Thyroid gland (tissue), 4 donors: ENCODE data around the gene KRTAP10-5. TPM values are rescaled to one million over a fixed set of nuclear protein-coding genes. Genes with fewer than 3 reads are reported as not detected.

Source experiments
- DNase-seq, 2 donors: peaks; one replicate each; pipeline ENCODE4 v3.0.0-alpha.2; 2019
- H3K27ac ChIP-seq, 3 donors: fragments of 200-600 bp; sonication (generic); 1 replicate in 2 of 3; 2 replicates in 1 of 3; pipeline ENCODE4 v1.5.1; 2016 to 2019; ENCODE audit warnings: mild to moderate bottlenecking in 1 of 3, moderate library complexity in 1 of 3
- H3K27me3 ChIP-seq: fragments of 200-600 bp; sonication (generic); one replicate; pipeline ENCODE4 v1.5.1; 2019
- H3K36me3 ChIP-seq, 2 donors: fragments of 200-600 bp; sonication (generic); one replicate each; pipeline ENCODE4 v1.5.1; 2016 to 2019
- H3K4me1 ChIP-seq, 2 donors: fragments of 200-600 bp; sonication (generic); one replicate each; pipeline ENCODE4 v1.5.1; 2017 to 2019
- H3K4me3 ChIP-seq, 3 donors: fragments of 200-600 bp; sonication (generic); replicated peaks in 1 of 3; 1 replicate in 2 of 3; 2 replicates in 1 of 3; pipeline ENCODE4 v1.5.1; 2016; ENCODE audit warnings: mild to moderate bottlenecking in 1 of 3
- H3K9me3 ChIP-seq: fragments of 200-600 bp; sonication (generic); one replicate; pipeline ENCODE4 v1.5.1; 2017
- POLR2A ChIP-seq, 2 donors: fragments of 450-650 bp; IDR thresholded peaks; one replicate each; pipeline ENCODE4 v1.6.1; 2017; ENCODE audit warnings: antibody characterized with exemption in 2 of 2, mild to moderate bottlenecking in 2 of 2, moderate library complexity in 1 of 2
- WGBS, 2 donors: methylation state at CpG; one replicate each; pipeline ENCODE4 v1.1.5; 2017; 5-methylcytosine and 5-hydroxymethylcytosine counted together
- intact Hi-C: fragments of 100-400 bp; cut with DNase I; formaldehyde crosslinking; loops from one replicate; pipeline ENCODE4 v1.15.1; 2023
- total RNA-seq, 4 donors: library from RNA; depleted of rRNA; stranded (reverse); fragments of >200 nt; gene quantifications; one replicate each; pipeline ENCODE4 v1.2.3, GENCODE V29; 2016
- TF ChIP-seq, protein P1 (sequence below), 6 experiments: fragments of 200-600 bp in 3 of 6; fragments of 450-650 bp in 3 of 6; sonication (generic) in 3 of 6; IDR thresholded peaks; one replicate each; pipeline ENCODE4 v1.5.1; 2016 to 2019; ENCODE audit warnings: antibody characterized with exemption in 6 of 6, mild to moderate bottlenecking in 2 of 6, inconsistent platforms in 1 of 6, moderate library complexity in 1 of 6

Gene KRTAP10-5
- total RNA-seq, 4 donors from 2014 or later: 0.78 TPM; not detected in 3

DNA sequence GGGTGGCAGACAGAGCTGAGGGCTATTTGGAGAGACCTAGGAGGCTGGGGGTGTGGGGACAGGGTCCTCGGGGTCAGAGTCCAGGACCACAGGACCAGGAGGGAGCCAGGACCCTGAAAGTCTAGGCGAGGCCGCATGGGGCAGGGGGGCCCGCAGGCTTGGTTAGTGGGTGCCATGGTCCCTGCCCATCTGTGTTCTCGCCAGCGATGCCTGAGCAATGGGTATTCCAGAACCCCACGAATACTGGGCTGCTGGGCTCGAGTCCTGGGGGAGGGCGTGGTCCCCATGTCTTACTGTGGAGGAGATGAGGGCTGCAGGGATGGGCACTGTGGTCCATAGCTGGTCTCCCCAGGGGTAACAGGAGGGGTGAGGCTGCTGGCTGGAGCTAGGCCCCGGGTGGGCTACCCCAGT, 9.9 kb upstream of the KRTAP10-5 start:
- TF ChIP-seq, protein P1, sequence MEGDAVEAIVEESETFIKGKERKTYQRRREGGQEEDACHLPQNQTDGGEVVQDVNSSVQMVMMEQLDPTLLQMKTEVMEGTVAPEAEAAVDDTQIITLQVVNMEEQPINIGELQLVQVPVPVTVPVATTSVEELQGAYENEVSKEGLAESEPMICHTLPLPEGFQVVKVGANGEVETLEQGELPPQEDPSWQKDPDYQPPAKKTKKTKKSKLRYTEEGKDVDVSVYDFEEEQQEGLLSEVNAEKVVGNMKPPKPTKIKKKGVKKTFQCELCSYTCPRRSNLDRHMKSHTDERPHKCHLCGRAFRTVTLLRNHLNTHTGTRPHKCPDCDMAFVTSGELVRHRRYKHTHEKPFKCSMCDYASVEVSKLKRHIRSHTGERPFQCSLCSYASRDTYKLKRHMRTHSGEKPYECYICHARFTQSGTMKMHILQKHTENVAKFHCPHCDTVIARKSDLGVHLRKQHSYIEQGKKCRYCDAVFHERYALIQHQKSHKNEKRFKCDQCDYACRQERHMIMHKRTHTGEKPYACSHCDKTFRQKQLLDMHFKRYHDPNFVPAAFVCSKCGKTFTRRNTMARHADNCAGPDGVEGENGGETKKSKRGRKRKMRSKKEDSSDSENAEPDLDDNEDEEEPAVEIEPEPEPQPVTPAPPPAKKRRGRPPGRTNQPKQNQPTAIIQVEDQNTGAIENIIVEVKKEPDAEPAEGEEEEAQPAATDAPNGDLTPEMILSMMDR (IDR thresholded peaks at IDR 0.05): no peak
- no peak for TF ChIP-seq POLR2A (IDR thresholded peaks at IDR 0.05)
- H3K27ac ChIP-seq: no peak overlapping the region
- no peaks in the 10 kb centered on the region for H3K4me1 ChIP-seq
- H3K36me3 ChIP-seq: no peaks in the 10 kb centered on the region
- intact Hi-C loops: no loop called here
- H3K27me3 ChIP-seq: no peaks in the 10 kb centered on the region
- no peak overlapping the region for H3K4me3 ChIP-seq
- 86 to 90% methylated on average over 2 to 10 of the region's 10 CpGs for WGBS, 2 donors
- H3K9me3 ChIP-seq: no peaks in the 10 kb centered on the region
- no peak for DNase-seq

DNA sequence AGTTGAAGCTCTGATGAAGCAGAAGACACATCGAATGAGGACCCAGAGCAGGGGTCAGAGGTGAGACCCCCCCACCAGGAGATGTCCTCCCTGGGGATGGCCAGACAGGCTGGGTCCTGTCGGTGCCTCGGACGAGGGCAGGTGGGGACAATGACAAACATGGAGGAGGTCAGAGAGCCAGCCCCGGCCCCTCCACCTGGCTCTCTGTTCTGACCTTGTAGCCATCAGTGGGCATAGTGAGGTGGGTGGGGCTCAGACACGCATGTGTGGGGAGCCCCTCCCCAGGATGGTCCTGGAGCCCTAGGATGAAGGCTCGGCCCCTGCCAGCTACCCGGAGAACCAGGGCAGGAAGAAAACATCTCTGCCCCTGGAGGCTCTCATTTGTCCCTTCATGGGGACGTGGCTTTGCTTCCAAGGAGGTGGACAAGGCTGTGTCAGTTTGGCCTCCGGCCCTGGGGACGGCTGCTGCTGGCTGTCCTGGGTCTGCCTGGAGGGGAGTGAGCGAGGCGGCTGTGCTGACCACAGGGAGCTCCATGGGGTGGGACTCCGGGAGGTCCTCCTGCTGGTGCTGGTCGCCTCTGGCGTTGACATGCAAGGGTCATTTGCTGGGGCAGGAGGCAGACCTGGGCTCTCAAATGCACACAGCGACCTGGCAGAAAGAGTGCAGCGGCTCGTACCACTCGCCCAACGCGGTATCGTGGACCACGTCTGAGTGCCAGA, 9.3 kb upstream of the KRTAP10-5 start:
- no peaks in the 10 kb centered on the region for H3K9me3 ChIP-seq
- no peaks in the 10 kb centered on the region for H3K4me1 ChIP-seq
- DNase-seq: no peak
- TF ChIP-seq, protein P1 (IDR thresholded peaks at IDR 0.05): no peak
- no peak for TF ChIP-seq POLR2A (IDR thresholded peaks at IDR 0.05)
- H3K27me3 ChIP-seq: no peaks in the 10 kb centered on the region
- H3K36me3 ChIP-seq: no peaks in the 10 kb centered on the region
- no peak overlapping the region for H3K27ac ChIP-seq
- 87 to 91% methylated on average over 14 to 21 of the region's 24 CpGs for WGBS, 2 donors
- intact Hi-C loops: no loop called here
- no peak overlapping the region for H3K4me3 ChIP-seq

DNA sequence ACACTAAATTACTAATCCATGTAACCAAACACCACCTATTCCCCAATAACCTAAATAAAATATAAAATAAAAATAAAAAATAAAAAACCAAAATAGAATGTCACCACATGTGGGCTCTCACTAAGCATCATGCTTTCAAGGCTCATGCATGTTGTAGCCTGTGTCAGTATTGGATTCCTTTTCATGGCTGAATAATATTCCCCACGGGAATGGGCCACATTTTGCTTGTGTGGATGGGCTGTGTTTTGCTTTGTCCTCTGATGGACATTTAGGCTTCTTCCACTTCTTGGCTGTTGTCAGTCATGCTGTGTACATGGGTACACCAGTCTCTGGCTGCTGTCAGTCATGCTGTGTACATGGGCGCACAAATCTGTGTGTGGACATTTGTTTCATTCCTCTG, 8.7 kb upstream of the KRTAP10-5 start:
- H3K27ac ChIP-seq: no peak overlapping the region
- TF ChIP-seq, protein P1 (IDR thresholded peaks at IDR 0.05): no peak
- DNase-seq: no peak
- intact Hi-C loops: no loop called here
- H3K9me3 ChIP-seq: no peaks in the 10 kb centered on the region
- 98 to 100% methylated on average over 2 of the region's 2 CpGs for WGBS, 2 donors
- no peak overlapping the region for H3K4me3 ChIP-seq
- H3K4me1 ChIP-seq: no peaks in the 10 kb centered on the region
- no peaks in the 10 kb centered on the region for H3K36me3 ChIP-seq
- H3K27me3 ChIP-seq: no peaks in the 10 kb centered on the region

DNA sequence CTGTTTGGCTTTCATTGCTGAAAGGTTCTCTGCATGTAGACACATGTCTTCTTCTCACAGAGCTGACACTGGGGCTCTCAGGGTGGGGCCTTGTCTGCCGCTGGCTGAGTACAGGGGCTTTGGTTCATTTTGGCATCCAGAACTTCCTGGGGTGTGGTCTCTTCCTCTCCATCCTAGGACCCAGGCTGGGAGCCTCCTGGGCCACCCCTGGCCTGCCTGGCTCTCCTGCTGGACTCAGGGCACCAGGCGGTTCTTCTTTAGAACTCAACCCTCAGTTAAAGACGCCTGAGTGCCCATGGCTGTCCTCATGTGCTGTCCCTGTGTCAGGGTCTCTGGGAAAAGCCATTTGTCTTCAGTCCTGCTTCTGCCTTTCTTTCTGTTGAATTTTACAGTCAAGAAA, 5.5 kb upstream of the KRTAP10-5 start:
- no peak for DNase-seq
- TF ChIP-seq, protein P1 (IDR thresholded peaks at IDR 0.05): no peak
- TF ChIP-seq POLR2A (IDR thresholded peaks at IDR 0.05): no peak
- Histone ChIP-seq H3K27me3 (no peaks in the 10 kb centered on the region), H3K9me3 (no peaks in the 10 kb centered on the region), H3K27ac (no peak overlapping the region), H3K36me3 (no peaks in the 10 kb centered on the region), H3K4me1 (no peaks in the 10 kb centered on the region), H3K4me3 (no peak overlapping the region)
- 85 to 92% methylated on average over 3 of the region's 3 CpGs for WGBS, 2 donors
- intact Hi-C loops: no loop called here

GRCh38 chr21:44583800-44584147, 3.4 kb upstream of the KRTAP10-5 start:
- intact Hi-C loops: no loop called here
- H3K27ac ChIP-seq: no peak overlapping the region
- TF ChIP-seq, protein P1 (IDR thresholded peaks at IDR 0.05): no peak
- no peak for TF ChIP-seq POLR2A (IDR thresholded peaks at IDR 0.05)
- H3K27me3 ChIP-seq: no peaks in the 10 kb centered on the region
- DNase-seq: no peak
- no peaks in the 10 kb centered on the region for H3K9me3 ChIP-seq
- no peaks in the 10 kb centered on the region for H3K36me3 ChIP-seq
- H3K4me1 ChIP-seq: no peaks in the 10 kb centered on the region
- no peak overlapping the region for H3K4me3 ChIP-seq
- WGBS, 2 donors: 87% methylated on average over 6 of the region's 6 CpGs
